ENCODE data around the gene RBP3. TPM values are rescaled to one million over a fixed set of nuclear protein-coding genes. Genes with fewer than 3 reads are reported as not detected.

The RBP3 gene
- total RNA-seq, 1 experiment from 2014 or later: not detected

DNA sequence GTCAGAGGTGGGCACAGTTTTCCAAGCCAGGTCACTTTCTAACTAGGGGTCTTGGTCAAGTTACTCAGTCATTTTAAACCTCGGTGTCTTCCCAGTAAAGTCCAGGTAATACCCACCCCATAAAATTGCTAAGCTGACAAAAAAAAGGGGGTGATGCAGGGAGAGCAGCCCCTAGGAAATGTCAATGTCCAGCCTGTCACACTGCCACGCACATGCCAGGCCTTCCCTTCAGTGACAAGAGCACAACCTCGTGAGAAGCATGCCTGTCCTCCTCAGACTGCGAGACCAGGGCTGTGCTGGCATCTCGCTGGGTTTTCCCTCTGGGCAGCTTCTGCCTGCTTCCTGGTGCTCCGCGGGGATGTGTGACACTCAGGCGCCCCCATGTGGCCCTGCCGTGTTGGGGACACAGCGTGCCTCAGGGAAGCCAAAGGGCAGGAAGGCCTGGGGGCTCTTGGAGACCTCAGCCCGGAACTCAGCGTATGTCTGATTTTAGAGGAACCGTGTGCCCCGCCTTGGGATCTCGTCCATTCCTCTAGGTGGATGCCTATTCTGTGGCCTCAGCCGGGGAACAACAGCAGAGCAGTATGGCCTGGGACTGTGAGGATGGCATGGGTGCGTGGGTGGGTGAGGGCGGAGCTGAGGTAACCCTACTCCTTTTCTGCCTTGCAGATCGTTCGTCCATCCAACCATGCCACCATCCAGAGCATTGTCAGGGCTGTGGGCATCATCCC lies 36.1 kb upstream of the RBP3 start:
- H3K23ac ChIP-seq (ENCODE audit: insufficient read length, low read depth, low read length): no peak overlapping the region
- no peak overlapping the region for H2BK5ac ChIP-seq (ENCODE audit: insufficient read length, low read length)
- H4K91ac ChIP-seq (ENCODE audit: insufficient read length, low read depth, low read length): no peak overlapping the region
- H4K20me1 ChIP-seq (ENCODE audit: control insufficient read depth, insufficient read depth, insufficient read length): peaks cover 2% of the 10 kb centered on the region
- no peak overlapping the region for H3K27ac Mint-ChIP-seq
- H3K4ac ChIP-seq (ENCODE audit: low read depth, low read length): no peak overlapping the region
- no peak overlapping the region for H3K56ac ChIP-seq (ENCODE audit: insufficient read length, low read depth, low read length)
- peaks cover 14 to 16% of the 10 kb centered on the region in 2 experiments; a peak in 3 of 4 replicates for H3K4me1 Mint-ChIP-seq
- H2BK15ac ChIP-seq (ENCODE audit: low read depth, low read length): no peak overlapping the region
- no peak overlapping the region for H3K4me2 ChIP-seq (ENCODE audit: insufficient read depth, insufficient read length, low read length)
- no peaks in the 10 kb centered on the region for H3K9me3 Mint-ChIP-seq
- no peak overlapping the region for H3K27ac ChIP-seq (ENCODE audit: insufficient read length, low read depth, low read length)
- no peak overlapping the region for H2BK120ac ChIP-seq (ENCODE audit: low read depth, low read length, poor library complexity, severe bottlenecking)
- no peaks in the 10 kb centered on the region for H3K36me3 Mint-ChIP-seq (ENCODE audit: insufficient read depth in 1 of 3, low read depth in 3 of 3)
- no peak overlapping the region for H3K18ac ChIP-seq (ENCODE audit: insufficient read length, low read depth, low read length)
- H3K23me2 ChIP-seq (ENCODE audit: insufficient read length, low read depth, low read length, poor library complexity, severe bottlenecking): no peaks in the 10 kb centered on the region
- no peaks in the 10 kb centered on the region for H3K9me3 ChIP-seq (ENCODE audit: control insufficient read depth, low read depth, low read length)
- TF ChIP-seq, protein P1, sequence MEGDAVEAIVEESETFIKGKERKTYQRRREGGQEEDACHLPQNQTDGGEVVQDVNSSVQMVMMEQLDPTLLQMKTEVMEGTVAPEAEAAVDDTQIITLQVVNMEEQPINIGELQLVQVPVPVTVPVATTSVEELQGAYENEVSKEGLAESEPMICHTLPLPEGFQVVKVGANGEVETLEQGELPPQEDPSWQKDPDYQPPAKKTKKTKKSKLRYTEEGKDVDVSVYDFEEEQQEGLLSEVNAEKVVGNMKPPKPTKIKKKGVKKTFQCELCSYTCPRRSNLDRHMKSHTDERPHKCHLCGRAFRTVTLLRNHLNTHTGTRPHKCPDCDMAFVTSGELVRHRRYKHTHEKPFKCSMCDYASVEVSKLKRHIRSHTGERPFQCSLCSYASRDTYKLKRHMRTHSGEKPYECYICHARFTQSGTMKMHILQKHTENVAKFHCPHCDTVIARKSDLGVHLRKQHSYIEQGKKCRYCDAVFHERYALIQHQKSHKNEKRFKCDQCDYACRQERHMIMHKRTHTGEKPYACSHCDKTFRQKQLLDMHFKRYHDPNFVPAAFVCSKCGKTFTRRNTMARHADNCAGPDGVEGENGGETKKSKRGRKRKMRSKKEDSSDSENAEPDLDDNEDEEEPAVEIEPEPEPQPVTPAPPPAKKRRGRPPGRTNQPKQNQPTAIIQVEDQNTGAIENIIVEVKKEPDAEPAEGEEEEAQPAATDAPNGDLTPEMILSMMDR (conservative IDR thresholded peaks at IDR 0.05): peak; percentile 86
- no peak overlapping the region for H3K14ac ChIP-seq (ENCODE audit: insufficient read depth, low read length)
- no peaks in the 10 kb centered on the region for H3K79me1 ChIP-seq (ENCODE audit: insufficient read depth, low read depth, low read length, poor library complexity, severe bottlenecking)
- no peak overlapping the region for H2BK20ac ChIP-seq (ENCODE audit: low read depth, low read length, poor library complexity, severe bottlenecking)
- no CpG with 5 or more reads among the region's 20 CpGs for WGBS (ENCODE audit: extremely low coverage, insufficient read length, low lambda C conversion rate)
- no peak overlapping the region for H4K8ac ChIP-seq (replicated peaks; ENCODE audit: insufficient read length, low read depth, low read length)
- H3K79me2 ChIP-seq (ENCODE audit: insufficient read depth, low read length): no peaks in the 10 kb centered on the region
- no peak overlapping the region for H2AK5ac ChIP-seq (ENCODE audit: insufficient read length, low read length)
- peak; percentile 91 for DNase-seq
- H3K4me1 ChIP-seq (ENCODE audit: insufficient read depth, low read length): no peaks in the 10 kb centered on the region; the same call in 1 of the 2 replicates
- H3K27me3 Mint-ChIP-seq (ENCODE audit: low read depth): peaks cover 11% of the 10 kb centered on the region
- H3K9ac ChIP-seq (ENCODE audit: extremely low read depth, insufficient read length, low read length): no peak overlapping the region
- H3K4me3 Mint-ChIP-seq: no peak overlapping the region
- H3T11ph ChIP-seq (ENCODE audit: low read length): no peak overlapping the region
- no peaks in the 10 kb centered on the region for H3K27me3 ChIP-seq (ENCODE audit: insufficient read depth, low read length)
- no peak overlapping the region for H4K5ac ChIP-seq (ENCODE audit: insufficient read length, low read depth, low read length)
- no peak overlapping the region for H2BK12ac ChIP-seq (ENCODE audit: insufficient read length, low read depth, low read length)
- no peak overlapping the region for H2AFZ ChIP-seq (ENCODE audit: low read length)
